HEK293 (cell line): ENCODE data around the gene NAV2.

Experiments used
- CTCF ChIA-PET: fragments of 350-600 bp; formaldehyde crosslinking; extraction: SDS; loops from one replicate; lab custom pipeline; 2021; ENCODE audit warnings: antibody characterized with exemption; lab: Yijun Ruan, JAX
- POLR2A ChIA-PET: fragments of 300-600 bp; formaldehyde crosslinking; extraction: SDS; loops from one replicate; lab custom pipeline; 2020; ENCODE audit warnings: antibody characterized with exemption, inconsistent platforms; lab: Yijun Ruan, JAX
- H3K27ac ChIP-seq: fragments of 200-500 bp; sonication (Bioruptor generic); 2 replicates; pipeline ENCODE4 v1.5.1; 2014; ENCODE audit warnings: low read depth, low read length, control low read depth, inconsistent platforms; ENCODE audit errors: extremely low read depth
- H3K36me3 ChIP-seq, 2 experiments: fragments of 200-500 bp in 1 of 2; sonication (Bioruptor generic) in 1 of 2; 1 replicate in 1 of 2; 2 replicates in 1 of 2; pipeline ENCODE4 v1.5.1; 2014 to 2017; ENCODE audit warnings: inconsistent platforms in 2 of 2, low read length in 2 of 2; ENCODE audit not compliant: control insufficient read depth in 2 of 2, insufficient read depth in 1 of 2
- H3K4me1 ChIP-seq: fragments of 200-500 bp; sonication (Bioruptor generic); 2 replicates; pipeline ENCODE4 v1.5.1; 2014; ENCODE audit warnings: mild to moderate bottlenecking, low read length, inconsistent platforms; ENCODE audit not compliant: control insufficient read depth, insufficient read depth
- H3K4me3 ChIP-seq: 2 replicates; pipeline ENCODE4 v1.5.1; 2011; ENCODE audit warnings: low read depth, mild to moderate bottlenecking, control low read depth, low read length, moderate library complexity
- H3K9me3 ChIP-seq: fragments of 200-500 bp; sonication (Bioruptor generic); 2 replicates; pipeline ENCODE4 v1.5.1; 2014; ENCODE audit warnings: low read depth, low read length, inconsistent platforms; ENCODE audit not compliant: control insufficient read depth, insufficient read depth
- BCL11A ChIP-seq: fragments of 450-650 bp; formaldehyde crosslinking; IDR thresholded peaks from 2 replicates; pipeline ENCODE4 v1.5.1; 2016; ENCODE audit warnings: low read depth, missing biosample characterization, missing genetic modification characterization
- EGR2 ChIP-seq: fragments of 450-650 bp; formaldehyde crosslinking; IDR thresholded peaks from 2 replicates; pipeline ENCODE4 v1.5.1; 2016; ENCODE audit warnings: low read depth, missing biosample characterization, missing genetic modification characterization
- SCRT1 ChIP-seq: fragments of 450-650 bp; formaldehyde crosslinking; IDR thresholded peaks from 2 replicates; pipeline ENCODE4 v1.5.1; 2016; ENCODE audit warnings: missing biosample characterization, missing genetic modification characterization, borderline replicate concordance
- SETDB1 ChIP-seq: IDR thresholded peaks from one replicate; pipeline ENCODE4 v1.6.1; 2017; ENCODE audit warnings: mild to moderate bottlenecking, low read length, moderate library complexity, mixed read lengths; ENCODE audit not compliant: insufficient read length
- SP7 ChIP-seq: fragments of 450-650 bp; formaldehyde crosslinking; IDR thresholded peaks from 2 replicates; pipeline ENCODE4 v1.5.1; 2016; ENCODE audit warnings: missing biosample characterization, missing genetic modification characterization
- ZBTB17 ChIP-seq: fragments of 450-650 bp; formaldehyde crosslinking; IDR thresholded peaks from 2 replicates; pipeline ENCODE4 v1.5.1; 2016; ENCODE audit warnings: missing biosample characterization, missing genetic modification characterization
- ZBTB20 ChIP-seq: fragments of 450-650 bp; formaldehyde crosslinking; IDR thresholded peaks from 2 replicates; pipeline ENCODE4 v1.5.1; 2016; ENCODE audit warnings: missing biosample characterization, missing genetic modification characterization
- ZFHX2 ChIP-seq: fragments of 450-650 bp; formaldehyde crosslinking; conservative IDR thresholded peaks from 2 replicates; pipeline ENCODE4 v1.5.1; 2016; ENCODE audit warnings: missing biosample characterization, missing genetic modification characterization
- ZNF221 ChIP-seq: fragments of 450-650 bp; formaldehyde crosslinking; IDR thresholded peaks from 2 replicates; pipeline ENCODE4 v1.5.1; 2017; ENCODE audit warnings: missing biosample characterization, missing genetic modification characterization, borderline replicate concordance
- ZNF350 ChIP-seq: fragments of 450-650 bp; formaldehyde crosslinking; IDR thresholded peaks from 2 replicates; pipeline ENCODE4 v1.5.0; 2017; ENCODE audit warnings: missing biosample characterization, mild to moderate bottlenecking, missing genetic modification characterization
- ZNF391 ChIP-seq: fragments of 450-650 bp; formaldehyde crosslinking; IDR thresholded peaks from 2 replicates; pipeline ENCODE4 v1.5.1; 2016; ENCODE audit warnings: low read depth, missing biosample characterization, missing genetic modification characterization, borderline replicate concordance
- ZNF548 ChIP-seq: fragments of 450-650 bp; formaldehyde crosslinking; IDR thresholded peaks from 2 replicates; pipeline ENCODE4 v1.5.1; 2016; ENCODE audit warnings: missing biosample characterization, missing genetic modification characterization
- ZNF560 ChIP-seq: fragments of 450-650 bp; formaldehyde crosslinking; IDR thresholded peaks from 2 replicates; pipeline ENCODE4 v1.5.1; 2017; ENCODE audit warnings: missing biosample characterization, missing genetic modification characterization, borderline replicate concordance
- ZNF585B ChIP-seq: fragments of 450-650 bp; formaldehyde crosslinking; IDR thresholded peaks from 2 replicates; pipeline ENCODE4 v1.5.1; 2016; ENCODE audit warnings: missing biosample characterization, missing genetic modification characterization
- ZNF610 ChIP-seq: fragments of 450-650 bp; formaldehyde crosslinking; IDR thresholded peaks from 2 replicates; pipeline ENCODE4 v1.5.1; 2016; ENCODE audit warnings: missing biosample characterization, missing genetic modification characterization, borderline replicate concordance
- ZNF621 ChIP-seq: fragments of 450-650 bp; formaldehyde crosslinking; IDR thresholded peaks from 2 replicates; pipeline ENCODE4 v1.5.1; 2017; ENCODE audit warnings: missing biosample characterization, missing genetic modification characterization
- ZNF629 ChIP-seq: fragments of 450-650 bp; formaldehyde crosslinking; IDR thresholded peaks from 2 replicates; pipeline ENCODE4 v1.5.1; 2017; ENCODE audit warnings: missing biosample characterization, missing genetic modification characterization
- ZNF660 ChIP-seq: fragments of 450-650 bp; IDR thresholded peaks from 2 replicates; pipeline ENCODE4 v1.5.1; 2018; ENCODE audit warnings: missing biosample characterization, mild to moderate bottlenecking, missing genetic modification characterization
- ZNF76 ChIP-seq: fragments of 450-650 bp; formaldehyde crosslinking; IDR thresholded peaks from 2 replicates; pipeline ENCODE4; 2016; ENCODE audit warnings: low read depth, missing biosample characterization, missing genetic modification characterization, borderline replicate concordance
- ZSCAN16 ChIP-seq: fragments of 450-650 bp; formaldehyde crosslinking; IDR thresholded peaks from 2 replicates; pipeline ENCODE4 v1.5.1; 2016; ENCODE audit warnings: missing biosample characterization, missing genetic modification characterization
- TF ChIP-seq, protein P1 (sequence below): fragments of 450-650 bp; IDR thresholded peaks from 2 replicates; pipeline ENCODE4 v1.5.1; 2018; ENCODE audit warnings: missing biosample characterization, mild to moderate bottlenecking, missing genetic modification characterization
- TF ChIP-seq, protein P2 (sequence below): fragments of 450-650 bp; IDR thresholded peaks from 2 replicates; pipeline ENCODE4 v1.5.1; 2018; ENCODE audit warnings: missing biosample characterization, missing genetic modification characterization
- TF ChIP-seq, protein P3 (sequence below): fragments of 450-650 bp; formaldehyde crosslinking; IDR thresholded peaks from 2 replicates; pipeline ENCODE4 v1.5.1; 2017; ENCODE audit warnings: missing biosample characterization, missing genetic modification characterization
- TF ChIP-seq, protein P4 (sequence below): fragments of 450-650 bp; formaldehyde crosslinking; IDR thresholded peaks from 2 replicates; pipeline ENCODE4 v1.5.1; 2016; ENCODE audit warnings: missing biosample characterization, missing genetic modification characterization
- TF ChIP-seq, protein P5 (sequence below): fragments of 450-650 bp; formaldehyde crosslinking; IDR thresholded peaks from 2 replicates; pipeline ENCODE4 v1.5.1; 2016; ENCODE audit warnings: missing biosample characterization, missing genetic modification characterization
- TF ChIP-seq, protein P6 (sequence below): fragments of 450-650 bp; formaldehyde crosslinking; IDR thresholded peaks from 2 replicates; pipeline ENCODE4 v1.5.1; 2016; ENCODE audit warnings: missing biosample characterization, missing genetic modification characterization

NAV2 gene

DNA sequence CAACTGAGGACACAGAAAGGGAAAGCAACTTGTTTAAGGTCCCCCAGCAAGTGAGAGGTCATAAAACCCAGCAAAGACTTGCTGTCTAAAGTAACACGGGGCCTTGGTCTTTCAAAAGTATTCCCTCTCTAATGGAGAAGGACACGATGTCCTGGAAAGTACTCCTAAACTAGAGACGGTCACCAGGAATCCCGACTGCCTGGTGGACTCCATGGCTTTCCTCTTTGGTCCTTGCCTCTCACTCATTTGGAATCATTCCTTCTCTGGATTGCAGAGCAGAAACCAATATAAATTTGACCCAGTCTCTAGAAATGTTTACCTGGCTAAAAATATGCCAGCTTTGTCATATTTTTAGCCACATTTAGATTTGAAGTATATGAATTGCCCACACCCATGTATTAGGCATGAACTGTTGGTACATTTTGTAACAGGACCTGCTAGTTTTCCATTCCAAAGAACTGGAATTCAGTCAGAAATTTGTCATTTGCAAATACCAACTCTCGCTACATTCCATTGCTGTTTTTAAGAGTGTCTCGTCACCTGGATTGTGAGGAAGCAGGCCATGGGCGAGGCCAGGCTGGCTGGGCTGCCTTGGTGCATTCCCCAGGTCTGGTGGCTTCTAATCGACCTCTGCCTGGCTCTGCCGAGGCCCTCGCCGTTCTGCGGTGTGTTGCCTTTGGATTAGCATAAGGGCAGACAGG is 12.9 kb downstream of the NAV2 start:
- H3K4me3 ChIP-seq, result no peak overlapping the region
- no peaks in the 10 kb centered on the region for H3K4me1 ChIP-seq
- H3K27ac ChIP-seq, result no peak overlapping the region
- CTCF ChIA-PET, result interaction anchor here (0.5 to 0.7 kb wide), 2 partner anchors 7 to 466 kb away, joined by 3 read pairs; no protein-coding TSS in a partner anchor
- H3K9me3 ChIP-seq, result no peaks in the 10 kb centered on the region
- H3K36me3 ChIP-seq, result no peaks in the 10 kb centered on the region
- TF ChIP-seq ZNF629 (no peak), ZNF350 (tag by site-specific recombination) (no peak), ZBTB17 (no peak), ZBTB20 (tag by site-specific recombination) (no peak), ZNF391 (tag by site-specific recombination) (no peak), SP7 (no peak), ZNF621 (tag by site-specific recombination) (no peak), ZNF660 (tag by site-specific recombination) (no peak), ZNF560 (no peak), ZNF585B (no peak), BCL11A (tag by site-specific recombination) (no peak), ZNF221 (tag by site-specific recombination) (no peak), ZSCAN16 (tag by site-specific recombination) (no peak), ZNF76 (tag by site-specific recombination) (no peak)
- TF ChIP-seq, protein P1, sequence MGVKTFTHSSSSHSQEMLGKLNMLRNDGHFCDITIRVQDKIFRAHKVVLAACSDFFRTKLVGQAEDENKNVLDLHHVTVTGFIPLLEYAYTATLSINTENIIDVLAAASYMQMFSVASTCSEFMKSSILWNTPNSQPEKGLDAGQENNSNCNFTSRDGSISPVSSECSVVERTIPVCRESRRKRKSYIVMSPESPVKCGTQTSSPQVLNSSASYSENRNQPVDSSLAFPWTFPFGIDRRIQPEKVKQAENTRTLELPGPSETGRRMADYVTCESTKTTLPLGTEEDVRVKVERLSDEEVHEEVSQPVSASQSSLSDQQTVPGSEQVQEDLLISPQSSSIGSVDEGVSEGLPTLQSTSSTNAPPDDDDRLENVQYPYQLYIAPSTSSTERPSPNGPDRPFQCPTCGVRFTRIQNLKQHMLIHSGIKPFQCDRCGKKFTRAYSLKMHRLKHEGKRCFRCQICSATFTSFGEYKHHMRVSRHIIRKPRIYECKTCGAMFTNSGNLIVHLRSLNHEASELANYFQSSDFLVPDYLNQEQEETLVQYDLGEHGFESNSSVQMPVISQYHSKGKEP (tag by site-specific recombination), result no peak
- TF ChIP-seq, protein P2, sequence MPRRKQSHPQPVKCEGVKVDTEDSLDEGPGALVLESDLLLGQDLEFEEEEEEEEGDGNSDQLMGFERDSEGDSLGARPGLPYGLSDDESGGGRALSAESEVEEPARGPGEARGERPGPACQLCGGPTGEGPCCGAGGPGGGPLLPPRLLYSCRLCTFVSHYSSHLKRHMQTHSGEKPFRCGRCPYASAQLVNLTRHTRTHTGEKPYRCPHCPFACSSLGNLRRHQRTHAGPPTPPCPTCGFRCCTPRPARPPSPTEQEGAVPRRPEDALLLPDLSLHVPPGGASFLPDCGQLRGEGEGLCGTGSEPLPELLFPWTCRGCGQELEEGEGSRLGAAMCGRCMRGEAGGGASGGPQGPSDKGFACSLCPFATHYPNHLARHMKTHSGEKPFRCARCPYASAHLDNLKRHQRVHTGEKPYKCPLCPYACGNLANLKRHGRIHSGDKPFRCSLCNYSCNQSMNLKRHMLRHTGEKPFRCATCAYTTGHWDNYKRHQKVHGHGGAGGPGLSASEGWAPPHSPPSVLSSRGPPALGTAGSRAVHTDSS, result no peak
- POLR2A ChIA-PET, result no interaction called here

DNA sequence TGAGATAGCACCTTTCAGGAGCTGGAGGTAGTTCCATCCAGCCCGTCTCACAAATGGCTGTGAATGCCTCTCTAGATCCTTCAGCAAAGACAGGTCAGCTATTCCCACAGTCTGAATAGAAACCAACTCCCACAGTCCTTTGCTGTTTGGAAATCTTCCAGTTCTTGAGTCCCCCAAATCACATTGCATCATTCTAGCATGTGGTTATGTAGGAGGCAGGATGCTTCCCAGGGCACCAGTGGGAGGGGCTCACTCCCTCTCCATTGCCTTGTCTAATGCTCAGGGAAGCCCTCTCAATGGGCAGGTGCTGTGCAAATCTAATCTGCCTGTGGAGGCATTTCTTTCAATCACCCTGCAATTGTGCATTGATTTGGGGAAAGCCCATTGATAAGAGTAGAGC is 14.6 kb downstream of the NAV2 start:
- peak; percentile 77 for TF ChIP-seq ZFHX2
- no peak for TF ChIP-seq SETDB1
- TF ChIP-seq, protein P3, sequence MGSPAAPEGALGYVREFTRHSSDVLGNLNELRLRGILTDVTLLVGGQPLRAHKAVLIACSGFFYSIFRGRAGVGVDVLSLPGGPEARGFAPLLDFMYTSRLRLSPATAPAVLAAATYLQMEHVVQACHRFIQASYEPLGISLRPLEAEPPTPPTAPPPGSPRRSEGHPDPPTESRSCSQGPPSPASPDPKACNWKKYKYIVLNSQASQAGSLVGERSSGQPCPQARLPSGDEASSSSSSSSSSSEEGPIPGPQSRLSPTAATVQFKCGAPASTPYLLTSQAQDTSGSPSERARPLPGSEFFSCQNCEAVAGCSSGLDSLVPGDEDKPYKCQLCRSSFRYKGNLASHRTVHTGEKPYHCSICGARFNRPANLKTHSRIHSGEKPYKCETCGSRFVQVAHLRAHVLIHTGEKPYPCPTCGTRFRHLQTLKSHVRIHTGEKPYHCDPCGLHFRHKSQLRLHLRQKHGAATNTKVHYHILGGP (tag by site-specific recombination), result no peak
- TF ChIP-seq ZNF76 (tag by site-specific recombination), result 0 out of 2 replicates have a peak, but pooled peaks have one; percentile 18
- no peak for TF ChIP-seq ZNF610 (tag by site-specific recombination)
- peak; percentile 61 for TF ChIP-seq EGR2
- TF ChIP-seq, protein P4, sequence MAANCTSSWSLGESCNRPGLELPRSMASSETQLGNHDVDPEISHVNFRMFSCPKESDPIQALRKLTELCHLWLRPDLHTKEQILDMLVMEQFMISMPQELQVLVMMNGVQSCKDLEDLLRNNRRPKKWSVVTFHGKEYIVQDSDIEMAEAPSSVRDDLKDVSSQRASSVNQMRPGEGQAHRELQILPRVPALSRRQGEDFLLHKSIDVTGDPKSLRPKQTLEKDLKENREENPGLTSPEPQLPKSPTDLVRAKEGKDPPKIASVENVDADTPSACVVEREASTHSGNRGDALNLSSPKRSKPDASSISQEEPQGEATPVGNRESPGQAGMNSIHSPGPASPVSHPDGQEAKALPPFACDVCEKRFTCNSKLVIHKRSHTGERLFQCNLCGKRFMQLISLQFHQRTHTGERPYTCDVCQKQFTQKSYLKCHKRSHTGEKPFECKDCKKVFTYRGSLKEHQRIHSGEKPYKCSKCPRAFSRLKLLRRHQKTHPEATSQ (tag by site-specific recombination), result no peak
- TF ChIP-seq, protein P5, sequence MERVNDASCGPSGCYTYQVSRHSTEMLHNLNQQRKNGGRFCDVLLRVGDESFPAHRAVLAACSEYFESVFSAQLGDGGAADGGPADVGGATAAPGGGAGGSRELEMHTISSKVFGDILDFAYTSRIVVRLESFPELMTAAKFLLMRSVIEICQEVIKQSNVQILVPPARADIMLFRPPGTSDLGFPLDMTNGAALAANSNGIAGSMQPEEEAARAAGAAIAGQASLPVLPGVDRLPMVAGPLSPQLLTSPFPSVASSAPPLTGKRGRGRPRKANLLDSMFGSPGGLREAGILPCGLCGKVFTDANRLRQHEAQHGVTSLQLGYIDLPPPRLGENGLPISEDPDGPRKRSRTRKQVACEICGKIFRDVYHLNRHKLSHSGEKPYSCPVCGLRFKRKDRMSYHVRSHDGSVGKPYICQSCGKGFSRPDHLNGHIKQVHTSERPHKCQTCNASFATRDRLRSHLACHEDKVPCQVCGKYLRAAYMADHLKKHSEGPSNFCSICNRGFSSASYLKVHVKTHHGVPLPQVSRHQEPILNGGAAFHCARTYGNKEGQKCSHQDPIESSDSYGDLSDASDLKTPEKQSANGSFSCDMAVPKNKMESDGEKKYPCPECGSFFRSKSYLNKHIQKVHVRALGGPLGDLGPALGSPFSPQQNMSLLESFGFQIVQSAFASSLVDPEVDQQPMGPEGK (tag by site-specific recombination), result peak; percentile 33; the same call in 1 of the 2 replicates
- no peak for TF ChIP-seq SCRT1
- TF ChIP-seq, protein P6, sequence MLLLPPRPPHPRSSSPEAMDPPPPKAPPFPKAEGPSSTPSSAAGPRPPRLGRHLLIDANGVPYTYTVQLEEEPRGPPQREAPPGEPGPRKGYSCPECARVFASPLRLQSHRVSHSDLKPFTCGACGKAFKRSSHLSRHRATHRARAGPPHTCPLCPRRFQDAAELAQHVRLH, result no peak
- TF ChIP-seq ZNF548 (tag by site-specific recombination), result no peak
- Histone ChIP-seq H3K4me3 (no peak overlapping the region), H3K9me3 (no peaks in the 10 kb centered on the region), H3K36me3 (no peaks in the 10 kb centered on the region), H3K4me1 (no peaks in the 10 kb centered on the region), H3K27ac (no peak overlapping the region)
- ChIA-PET CTCF (interaction anchor here (0.7 to 1.5 kb wide), 2 partner anchors 12 to 164 kb away, joined by 3 to 5 read pairs; no protein-coding TSS in a partner anchor), POLR2A (interaction anchor here (0.6 kb wide), 1 partner anchor 879 kb away, joined by 3 read pairs; no protein-coding TSS in a partner anchor)
